HG02938 (cell line): ENCODE measurements around the gene FAF1.
A peak's percentile ranks its signal among the peaks of the same experiment; 100 is the strongest.
"Not testable (repeated sequence)": the region's sequence is repeated elsewhere in the genome, so short reads cannot be mapped to it uniquely, and the experiment has no call there.

Experiments used
- ATAC-seq: cut with Tn5 transposase; IDR thresholded peaks from one replicate; pipeline ENCODE4 v1.9.1; 2021; ENCODE audit warnings: mild to moderate bottlenecking, moderate library complexity; ENCODE audit not compliant: unreplicated experiment

Gene FAF1

DNA sequence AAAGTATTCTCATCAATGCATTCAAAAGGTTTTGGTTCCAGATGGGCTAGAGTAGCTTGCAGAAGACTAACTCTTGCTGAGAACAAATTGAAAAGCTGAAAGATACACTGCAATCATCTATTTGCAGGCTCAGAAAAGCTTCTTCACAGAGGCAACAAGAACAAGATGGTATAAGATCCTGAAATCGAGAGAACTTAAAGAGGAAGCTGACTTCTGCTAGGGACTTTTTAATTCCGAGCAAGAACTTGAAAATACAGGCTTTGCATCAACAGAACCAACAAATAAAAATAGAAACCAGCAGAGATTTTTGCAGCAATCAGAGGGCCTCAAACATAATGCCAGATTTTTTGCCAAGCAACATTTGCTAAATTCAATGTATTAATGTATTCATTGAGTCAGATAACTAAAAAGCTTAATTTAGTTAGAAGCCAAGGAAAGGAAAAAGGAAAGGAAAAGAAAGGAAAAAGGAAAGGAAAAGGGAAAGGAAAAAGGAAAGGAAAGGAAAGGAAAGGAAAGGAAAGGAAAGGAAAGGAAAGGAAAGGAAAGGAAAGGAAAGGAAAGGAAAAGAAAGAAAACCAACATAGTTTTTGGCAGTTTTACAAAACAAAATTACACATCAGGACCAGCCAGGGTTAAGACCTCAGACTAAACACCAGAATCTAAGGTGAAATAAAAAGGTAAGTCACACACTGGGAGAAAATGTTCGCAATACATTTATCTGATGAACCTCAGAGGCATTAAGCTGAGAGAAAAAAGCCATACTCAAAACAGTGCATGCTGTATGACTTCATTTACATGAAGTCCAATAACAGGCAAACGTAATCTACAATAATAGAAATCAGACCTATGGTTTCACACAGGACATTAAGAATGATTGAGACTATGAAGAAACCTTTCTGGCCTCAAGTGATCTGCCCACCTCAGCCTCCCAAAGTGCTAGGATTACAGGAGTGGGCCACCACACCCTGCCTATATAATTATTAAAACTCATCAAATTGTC is 42.6 kb downstream of the FAF1 start:
- no peak for ATAC-seq

DNA sequence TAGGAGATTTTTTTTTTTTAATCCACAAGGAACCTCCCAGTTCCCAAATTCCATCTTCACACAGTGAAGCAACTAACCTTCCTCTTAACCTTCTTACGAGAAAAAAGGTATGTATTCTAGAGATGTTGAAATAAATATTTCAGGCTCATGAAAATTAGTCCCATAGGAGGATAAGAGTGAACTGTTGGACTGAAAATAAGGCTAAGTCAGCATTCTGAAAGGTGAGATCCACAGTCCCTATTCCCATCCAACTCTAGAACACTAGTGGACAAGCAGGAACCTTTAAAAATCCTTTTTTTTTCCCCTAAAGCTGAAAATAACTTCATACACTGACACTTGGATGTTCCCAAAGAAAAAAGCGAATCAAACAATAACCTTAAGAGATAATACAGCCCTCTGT is 44.4 kb downstream of the FAF1 start:
- ATAC-seq = no peak

DNA sequence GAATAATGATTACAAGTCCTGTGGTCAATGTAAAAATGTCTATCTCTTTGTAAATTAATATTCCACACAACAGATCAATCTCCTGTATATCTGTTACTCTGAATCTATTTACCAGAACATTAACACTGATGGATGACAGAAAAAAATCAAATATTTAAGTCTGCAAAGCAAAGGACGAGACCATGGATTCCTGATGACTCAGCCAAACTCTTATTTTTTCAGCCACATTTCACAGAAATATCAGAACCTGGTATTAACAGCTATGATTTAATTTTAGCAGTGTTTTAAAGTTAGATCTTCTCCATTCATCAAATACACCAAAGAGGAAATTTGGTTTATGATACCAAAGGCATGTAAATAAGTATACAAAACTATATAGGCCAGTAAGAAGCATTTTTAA is 46.1 kb downstream of the FAF1 start:
- ATAC-seq = no peak

DNA sequence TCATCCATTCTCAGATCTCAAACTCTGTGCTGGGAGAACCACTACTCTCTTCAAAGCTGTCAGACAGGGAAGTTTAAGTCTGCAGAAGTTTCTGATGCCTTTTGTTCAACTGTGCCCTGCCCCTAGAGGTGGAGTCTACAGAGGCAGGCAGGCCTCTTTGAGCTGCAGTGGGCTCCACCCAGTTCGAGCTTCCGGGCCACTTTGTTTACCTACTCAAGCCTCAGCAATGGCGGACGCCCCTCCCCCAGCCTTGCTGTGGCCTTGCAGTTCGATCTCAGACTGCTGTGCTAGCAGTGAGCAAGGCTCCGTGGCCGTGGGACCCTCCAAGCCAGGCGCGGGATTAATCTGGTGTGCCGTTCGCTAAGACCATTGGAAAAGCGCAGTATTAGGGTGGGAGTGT is 49.7 kb downstream of the FAF1 start:
- ATAC-seq = not testable (repeated sequence)

DNA sequence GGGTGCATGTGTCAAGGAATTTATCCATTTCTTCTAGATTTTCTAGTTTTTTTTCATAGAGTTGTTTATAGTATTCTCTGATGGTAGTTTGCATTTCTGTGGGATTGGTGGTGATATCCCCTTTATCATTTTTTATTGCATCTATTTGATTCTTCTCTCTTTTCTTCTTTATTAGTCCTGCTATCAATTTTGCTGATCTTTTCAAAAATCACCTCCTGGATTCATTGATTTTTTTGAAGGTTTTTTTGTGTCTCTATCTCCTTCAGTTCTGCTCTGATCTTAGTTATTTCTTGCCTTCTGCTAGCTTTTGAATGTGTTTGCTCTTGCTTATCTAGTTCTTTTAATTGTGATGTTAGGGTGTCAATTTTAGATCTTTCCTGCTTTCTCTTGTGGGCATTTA is 52.5 kb downstream of the FAF1 start:
- ATAC-seq = not testable (repeated sequence)

DNA sequence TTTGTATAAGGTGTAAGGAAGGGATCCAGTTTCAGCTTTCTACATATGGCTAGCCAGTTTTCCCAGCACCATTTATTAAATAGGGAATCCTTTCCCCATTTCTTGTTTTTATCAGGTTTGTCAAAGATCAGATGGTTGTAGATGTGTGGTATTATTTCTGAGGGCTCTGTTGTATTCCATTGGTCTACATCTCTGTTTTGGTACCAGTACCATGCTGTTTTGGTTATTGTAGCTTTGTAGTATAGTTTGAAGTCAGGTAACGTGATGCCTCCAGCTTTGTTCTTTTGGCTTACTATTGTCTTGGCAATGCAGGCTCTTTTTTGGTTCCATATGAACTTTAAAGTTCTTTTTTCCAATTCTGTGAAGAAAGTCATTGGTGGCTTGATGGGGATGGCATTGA is 54.0 kb downstream of the FAF1 start:
- ATAC-seq = not testable (repeated sequence)

DNA sequence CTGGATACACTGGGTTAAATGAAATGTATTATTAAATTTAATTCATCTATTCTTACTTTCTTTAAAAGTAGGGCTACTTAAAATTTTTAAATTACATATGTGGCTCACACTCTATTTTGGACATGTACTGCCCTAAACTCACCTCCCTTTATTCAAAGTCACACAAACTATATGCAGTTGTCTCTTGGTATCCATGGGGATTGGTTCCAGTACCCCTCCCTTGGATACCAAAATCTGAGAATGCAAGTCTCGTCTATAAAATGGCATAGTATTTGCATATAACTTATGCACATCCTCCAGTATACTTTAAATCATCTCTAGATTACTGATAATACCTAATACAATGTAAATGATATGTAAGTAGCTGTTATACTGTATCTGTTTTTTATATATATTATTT is 57.6 kb downstream of the FAF1 start:
- ATAC-seq = no peak

DNA sequence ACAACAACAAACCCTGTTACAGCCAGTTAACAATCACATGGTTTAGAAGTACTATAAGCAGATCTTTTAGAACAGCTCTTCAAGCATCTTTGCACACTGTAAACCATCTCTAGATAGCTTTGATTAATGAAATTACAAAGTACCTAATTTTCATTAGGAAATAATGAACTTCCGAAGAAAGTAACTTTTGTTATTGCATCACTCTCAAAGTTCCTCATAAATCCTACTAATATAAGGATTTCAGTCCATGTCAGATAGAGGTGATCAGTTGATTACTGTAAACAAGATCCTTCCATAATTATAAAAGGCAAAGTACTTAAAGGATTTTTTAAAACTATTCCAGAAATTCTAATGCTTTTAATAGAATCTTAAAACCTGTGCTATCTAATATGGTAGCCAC is 58.2 kb downstream of the FAF1 start:
- ATAC-seq = no peak

DNA sequence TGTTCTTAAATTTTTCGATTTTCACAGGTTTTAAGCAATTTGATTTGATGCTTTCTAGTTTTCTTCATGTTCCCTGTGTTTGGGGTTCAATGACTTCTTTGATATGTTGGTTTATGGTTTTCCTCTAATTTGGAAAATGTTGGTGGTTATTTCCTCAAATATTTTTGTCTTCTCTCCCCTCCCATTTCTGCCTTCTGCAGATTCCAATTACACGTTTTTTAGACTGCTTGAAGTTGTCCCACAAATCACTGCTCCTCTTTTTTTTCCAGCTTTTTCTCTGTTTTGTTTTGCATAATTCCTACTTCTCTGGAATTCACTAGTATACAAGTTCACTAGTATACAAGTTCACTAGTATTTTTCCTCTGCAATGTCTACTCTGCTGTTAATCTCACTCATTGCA is 61.3 kb downstream of the FAF1 start:
- ATAC-seq = no peak

DNA sequence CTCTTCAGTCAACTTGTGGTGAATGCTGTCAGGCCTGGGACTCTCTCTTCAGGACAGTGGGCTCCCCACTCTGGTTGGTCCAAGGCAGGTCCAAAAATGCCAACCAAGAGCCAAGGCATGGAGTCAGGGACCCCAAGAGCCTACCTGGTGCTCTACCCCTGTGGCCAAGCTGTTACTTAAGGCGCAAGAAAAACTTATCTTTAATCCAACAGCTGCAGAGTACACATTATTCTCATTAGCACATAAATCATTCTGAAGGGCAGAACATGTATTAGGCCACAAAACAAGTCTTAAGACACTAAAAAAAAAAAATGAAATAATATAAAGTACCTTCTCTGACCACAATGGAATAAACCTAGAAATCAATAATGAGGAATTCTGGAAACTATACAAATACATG is 65.7 kb downstream of the FAF1 start:
- no peak for ATAC-seq

DNA sequence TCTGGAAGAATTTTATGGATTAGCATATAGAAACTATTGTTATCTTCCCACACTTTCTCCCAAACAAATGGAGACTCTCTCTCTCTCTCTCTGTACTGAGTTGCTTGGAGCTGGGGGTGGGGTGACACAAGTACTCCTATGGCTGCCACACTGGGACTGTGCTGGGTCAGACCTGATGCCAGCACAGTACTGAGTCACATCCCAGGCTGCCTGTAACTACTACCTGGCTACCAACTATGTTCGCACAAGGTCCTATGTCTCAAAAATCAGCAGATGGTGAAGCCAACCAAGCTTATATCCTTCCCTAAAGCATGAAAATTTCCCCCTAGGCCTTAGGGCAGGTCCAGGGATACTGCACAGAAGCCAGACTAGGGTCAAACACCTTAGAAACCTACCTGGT is 66.6 kb downstream of the FAF1 start:
- ATAC-seq = no peak

DNA sequence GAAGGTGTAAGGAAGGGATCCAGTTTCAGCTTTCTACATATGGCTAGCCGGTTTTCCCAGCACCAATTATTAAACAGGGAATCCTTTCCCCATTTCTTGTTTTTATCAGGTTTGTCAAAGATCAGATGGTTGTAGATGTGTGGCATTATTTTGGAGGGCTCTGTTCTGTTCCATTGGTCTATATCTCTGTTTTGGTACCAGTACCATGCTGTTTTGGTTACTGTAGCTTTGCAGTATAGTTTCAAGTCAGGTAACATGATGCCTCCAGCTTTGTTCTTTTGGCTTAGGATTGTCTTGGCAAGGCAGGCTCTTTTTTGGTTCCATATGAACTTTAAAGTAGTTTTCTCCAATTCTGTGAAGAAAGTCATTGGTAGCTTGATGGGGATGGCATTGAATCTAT is 72.5 kb downstream of the FAF1 start:
- ATAC-seq = not testable (repeated sequence)

DNA sequence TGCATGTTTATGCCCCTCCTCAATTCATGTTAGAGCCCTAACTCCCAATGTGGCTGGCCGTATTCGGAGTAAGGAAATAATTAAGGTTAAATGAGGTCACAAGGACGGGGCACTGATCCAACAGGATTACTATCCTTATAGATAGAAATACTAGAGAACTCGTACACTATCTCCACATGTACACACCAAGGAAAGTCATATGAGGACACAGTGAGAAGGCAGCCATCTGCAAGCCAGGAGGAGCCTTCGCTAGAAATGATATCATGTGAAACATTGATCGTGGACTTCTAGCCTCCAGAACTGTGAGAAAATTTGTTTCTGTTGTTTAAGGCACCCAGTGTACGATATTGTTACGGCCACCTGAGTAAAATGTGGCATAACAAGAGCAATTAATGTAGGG is 79.7 kb downstream of the FAF1 start:
- no peak for ATAC-seq

DNA sequence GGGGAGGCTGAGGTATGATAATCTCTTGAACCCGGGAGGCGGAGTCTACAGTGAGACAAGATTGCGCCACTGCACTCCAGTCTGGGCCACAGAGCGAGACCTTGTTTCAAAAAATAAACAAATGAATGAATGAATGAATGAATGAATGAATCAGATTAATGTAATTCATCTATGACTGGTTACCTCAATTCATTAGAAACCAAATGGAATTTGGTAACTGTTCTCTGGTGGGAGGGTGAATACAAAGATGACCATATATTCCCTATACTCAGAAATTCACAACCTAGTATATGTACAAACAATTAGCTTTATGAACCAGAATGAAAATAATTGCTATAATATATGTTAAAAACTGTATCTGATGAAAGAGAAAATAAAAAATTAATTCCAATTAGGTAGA is 80.9 kb downstream of the FAF1 start:
- no peak for ATAC-seq

DNA sequence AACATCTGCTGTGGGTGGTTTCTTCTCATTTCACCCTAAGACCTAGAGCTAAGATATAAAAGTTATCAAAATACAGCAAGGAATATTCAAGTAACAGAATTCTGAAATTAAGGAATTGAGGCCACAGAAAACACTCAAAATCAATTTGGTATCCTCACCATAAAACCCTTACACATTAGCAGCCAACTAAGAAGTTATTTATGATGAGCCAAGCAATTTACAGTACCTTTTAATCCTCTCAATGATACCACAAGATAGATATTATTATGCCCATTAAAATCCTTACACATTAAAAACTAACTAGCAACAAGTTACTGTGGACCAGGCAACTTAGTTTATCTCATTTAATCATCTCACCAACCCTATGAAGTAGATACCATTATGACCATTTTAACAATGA is 81.6 kb downstream of the FAF1 start:
- no peak for ATAC-seq

DNA sequence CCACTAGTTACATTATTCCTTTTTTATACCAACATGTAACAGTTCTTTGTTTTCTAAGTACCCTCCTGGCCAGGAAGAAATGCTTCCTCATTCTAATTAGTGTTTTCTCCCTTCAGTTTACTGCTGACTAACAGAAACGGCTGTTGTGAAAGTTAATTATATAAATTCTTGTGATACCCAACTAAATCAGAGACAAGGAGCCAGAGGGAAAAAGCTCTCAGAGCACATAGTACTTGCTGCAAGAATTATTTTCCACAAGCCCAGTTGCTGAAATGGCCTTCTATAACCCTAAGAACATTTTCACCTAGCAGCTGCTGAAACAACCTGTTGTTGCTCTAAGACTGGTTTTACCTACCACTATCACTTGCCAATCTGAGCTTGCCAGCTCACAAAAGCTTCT is 82.4 kb downstream of the FAF1 start:
- ATAC-seq = no peak

DNA sequence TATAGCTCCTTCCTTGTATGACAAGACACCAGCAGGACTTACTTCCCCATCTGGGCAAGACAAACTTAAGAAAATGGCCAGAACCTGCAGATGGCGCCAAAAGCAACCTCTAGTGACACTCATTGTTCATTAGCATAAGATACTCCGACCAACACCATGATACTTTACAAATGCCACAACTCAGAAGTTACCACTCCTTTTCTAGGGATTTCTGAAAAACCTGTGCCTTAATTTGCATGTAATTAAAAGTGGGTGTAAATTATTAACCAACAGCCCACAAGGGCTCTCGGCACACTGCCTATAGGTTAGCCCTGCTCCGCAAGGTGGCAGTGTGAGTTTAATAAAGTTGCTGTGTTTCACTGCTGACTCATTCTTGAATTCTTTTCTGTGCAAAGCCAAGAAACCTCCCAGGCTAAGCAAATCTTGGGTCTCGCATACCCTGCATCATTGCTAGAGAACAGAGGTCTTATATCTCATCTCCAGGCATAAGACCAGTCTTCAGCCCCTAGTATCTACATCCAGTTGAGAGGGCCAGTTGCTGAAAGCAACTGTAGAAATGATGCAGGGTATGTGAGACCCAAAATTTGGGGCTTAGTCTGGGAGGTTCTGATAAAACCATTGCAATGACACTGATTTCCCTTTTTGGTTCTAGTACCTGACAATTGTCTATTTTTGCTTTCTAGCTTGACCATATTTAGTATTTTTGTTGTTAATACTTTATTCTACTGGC is 86.4 kb downstream of the FAF1 start:
- ATAC-seq = peak; percentile 95

DNA sequence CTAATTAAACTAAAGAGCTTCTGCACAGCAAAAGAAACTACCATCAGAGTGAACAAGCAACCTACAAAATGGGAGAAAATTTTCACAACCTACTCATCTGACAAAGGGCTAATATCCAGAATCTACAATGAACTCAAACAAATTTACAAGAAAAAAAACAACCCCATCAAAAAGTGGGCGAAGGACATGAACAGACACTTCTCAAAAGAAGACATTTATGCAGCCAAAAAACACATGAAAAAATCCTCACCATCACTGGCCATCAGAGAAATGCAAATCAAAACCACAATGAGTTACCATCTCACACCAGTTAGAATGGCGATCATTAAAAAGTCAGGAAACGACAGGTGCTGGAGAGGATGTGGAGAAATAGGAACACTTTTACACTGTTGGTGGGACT is 95.2 kb downstream of the FAF1 start:
- ATAC-seq = not testable (repeated sequence)

DNA sequence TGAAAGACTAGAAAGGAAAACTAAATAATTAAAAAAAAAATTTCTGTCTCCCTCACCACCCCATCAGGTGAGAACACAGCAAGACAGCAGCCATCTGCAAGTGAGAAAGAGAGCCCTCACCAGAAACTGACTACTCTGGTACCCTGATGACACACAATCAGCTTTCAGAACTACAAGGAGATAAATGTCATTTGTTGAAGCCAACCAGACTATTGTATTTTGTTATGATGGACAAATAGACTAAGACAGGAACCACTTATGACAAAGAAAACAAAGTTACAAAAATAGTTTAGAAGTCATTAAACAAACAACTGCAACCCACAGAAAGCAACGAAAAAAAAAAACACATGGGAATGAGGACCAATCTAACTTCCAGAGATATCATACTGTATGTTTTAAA is 98.3 kb downstream of the FAF1 start:
- no peak for ATAC-seq

DNA sequence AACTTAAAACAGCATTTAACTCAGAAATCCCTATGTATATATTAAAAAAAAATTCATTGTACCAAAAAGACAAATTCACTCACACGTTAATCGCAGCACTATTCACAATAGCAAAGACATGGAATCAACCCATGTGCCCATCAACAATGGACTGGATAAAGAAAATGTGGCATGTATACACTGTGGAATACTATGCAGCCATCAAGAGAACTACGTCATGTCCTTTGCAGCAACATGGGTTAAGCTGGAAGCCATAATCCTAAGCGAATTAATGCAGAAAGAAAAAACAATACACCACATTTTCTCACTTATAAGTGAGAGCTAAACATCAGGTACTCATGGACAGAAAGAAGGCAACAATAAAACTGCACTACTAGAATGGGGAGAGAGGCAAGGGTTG is 99.4 kb downstream of the FAF1 start:
- no peak for ATAC-seq

DNA sequence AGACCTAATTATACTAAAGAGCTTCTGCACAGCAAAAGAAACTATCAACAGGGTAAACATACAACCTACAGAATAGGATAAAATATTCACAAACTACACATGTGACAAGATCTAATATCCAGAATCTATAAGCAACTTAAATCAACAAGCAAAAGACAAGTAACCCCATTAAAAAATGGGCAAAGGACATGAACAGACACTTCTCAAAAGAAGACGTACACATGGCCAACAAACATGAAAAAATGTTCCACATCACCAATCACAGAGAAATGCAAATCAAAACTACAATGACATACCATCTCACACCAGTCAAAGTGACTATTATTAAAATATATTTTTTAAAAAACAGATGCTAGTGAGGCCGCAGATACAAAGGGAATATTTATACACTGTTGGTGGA is 99.8 kb downstream of the FAF1 start:
- ATAC-seq = no peak

DNA sequence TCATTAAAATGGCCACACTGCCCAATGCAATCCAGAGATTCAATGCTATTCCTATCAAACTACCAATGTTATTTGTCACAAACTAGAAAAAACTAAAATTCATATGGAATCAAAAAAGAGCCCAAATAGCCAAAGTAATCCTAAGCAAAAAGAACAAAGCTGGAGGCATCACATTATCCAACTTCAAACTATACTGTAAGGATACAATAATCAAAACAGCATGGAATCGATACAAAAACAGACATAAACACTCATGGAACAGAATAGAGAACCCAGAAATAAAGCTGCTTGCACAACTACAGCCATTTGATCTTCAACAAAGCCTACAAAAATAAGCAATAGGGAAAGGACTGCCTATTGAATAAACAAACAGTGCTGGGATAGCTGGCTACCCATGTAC is 100.4 kb downstream of the FAF1 start:
- no peak for ATAC-seq
